HG03565 (cell line): ENCODE measurements around the gene FFAR3.
"Not testable (repeated sequence)": the region's sequence is repeated elsewhere in the genome, so short reads cannot be mapped to it uniquely, and the experiment has no call there.

ENCODE experiments used
- ATAC-seq: cut with Tn5 transposase; IDR thresholded peaks from one replicate; pipeline ENCODE4 v1.9.1; 2021; ENCODE audit warnings: mild to moderate bottlenecking, moderate library complexity; ENCODE audit not compliant: unreplicated experiment

Gene FFAR3

GRCh38 chr19:35373492-35373891, 15.2 kb downstream of the FFAR3 start:
- no peak for ATAC-seq

GRCh38 chr19:35374031-35374430, 15.8 kb downstream of the FFAR3 start:
- ATAC-seq, result not testable (repeated sequence)

DNA sequence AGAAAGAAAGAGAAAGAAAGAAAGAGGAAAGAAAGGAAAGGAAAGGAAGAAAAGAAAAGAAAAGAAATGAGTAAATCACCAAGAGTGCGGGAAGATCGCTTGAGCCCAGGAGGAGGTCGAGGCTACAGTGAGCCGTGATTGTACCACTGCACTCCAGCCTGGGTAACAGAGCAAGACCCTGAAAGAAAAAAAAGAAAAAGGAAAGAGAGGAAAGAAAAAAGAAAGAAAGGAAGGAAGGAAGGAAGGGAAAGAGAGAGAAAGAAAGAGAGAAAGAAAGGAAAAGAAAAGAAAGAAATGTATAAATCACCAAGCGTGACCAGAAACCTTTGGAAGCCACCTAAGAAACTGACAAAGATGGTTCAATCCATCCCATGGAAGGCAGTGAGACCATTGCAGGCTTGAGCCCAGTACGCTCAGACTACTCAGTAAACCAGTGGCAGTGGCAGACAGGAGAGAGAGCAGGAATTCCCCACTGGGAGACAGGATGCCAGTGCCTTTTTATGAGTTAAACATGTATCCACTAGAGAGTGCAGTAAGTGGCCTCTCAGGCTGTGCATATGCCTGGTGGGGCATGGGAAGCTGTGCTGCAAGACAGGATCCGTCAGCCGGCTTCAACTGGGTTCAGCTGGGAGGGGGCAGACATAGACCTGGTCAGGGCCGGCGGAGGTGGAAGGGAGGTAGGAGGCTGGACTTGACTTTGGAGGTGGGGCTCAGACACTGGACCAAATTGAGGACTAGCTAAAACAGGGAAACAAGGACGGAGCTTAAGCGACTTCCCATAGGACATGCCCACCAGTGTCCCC, 17.4 kb downstream of the FFAR3 start:
- no peak for ATAC-seq

DNA sequence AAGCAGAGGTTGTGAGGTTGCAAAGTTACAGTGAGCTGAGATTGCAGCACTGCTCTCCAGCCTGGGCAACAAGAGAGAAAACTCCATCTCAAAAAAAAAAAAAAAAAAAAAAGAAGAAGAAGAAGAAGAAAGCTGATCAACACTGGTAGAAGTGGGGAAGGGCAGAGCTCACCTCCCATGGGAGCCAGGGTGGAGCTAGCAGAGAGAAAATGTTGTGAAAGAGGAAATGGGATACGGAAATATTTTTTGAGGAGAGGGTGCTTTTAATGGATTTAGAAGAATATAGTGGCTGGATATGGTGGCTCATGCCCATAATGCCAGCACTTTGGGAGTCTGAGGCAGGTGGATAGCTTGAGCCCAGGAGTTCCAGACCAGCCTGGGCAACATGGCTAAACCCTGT, 19.4 kb downstream of the FFAR3 start:
- ATAC-seq, result no peak

GRCh38 chr19:35378356-35378755, 20.1 kb downstream of the FFAR3 start:
- ATAC-seq, result no peak

DNA sequence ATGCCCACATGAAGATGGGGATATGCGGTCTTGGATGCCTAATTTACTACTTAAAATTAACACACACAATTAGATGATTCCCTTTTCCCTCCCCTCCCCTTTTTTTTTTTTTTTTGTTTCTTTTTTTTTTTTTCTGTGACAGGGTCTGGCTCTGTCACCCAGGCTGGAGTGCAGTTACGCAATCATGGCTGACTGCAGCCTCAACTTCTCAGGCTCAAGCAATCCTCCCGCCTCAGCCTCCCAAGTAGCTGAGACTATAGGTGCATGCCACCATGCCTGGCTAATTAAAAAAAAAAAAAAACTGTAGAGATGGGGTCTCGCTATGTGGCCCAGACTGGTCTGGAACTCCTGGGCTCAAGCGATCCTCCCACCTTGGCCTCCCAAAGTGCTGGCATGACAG, 21.3 kb downstream of the FFAR3 start:
- not testable (repeated sequence) for ATAC-seq

DNA sequence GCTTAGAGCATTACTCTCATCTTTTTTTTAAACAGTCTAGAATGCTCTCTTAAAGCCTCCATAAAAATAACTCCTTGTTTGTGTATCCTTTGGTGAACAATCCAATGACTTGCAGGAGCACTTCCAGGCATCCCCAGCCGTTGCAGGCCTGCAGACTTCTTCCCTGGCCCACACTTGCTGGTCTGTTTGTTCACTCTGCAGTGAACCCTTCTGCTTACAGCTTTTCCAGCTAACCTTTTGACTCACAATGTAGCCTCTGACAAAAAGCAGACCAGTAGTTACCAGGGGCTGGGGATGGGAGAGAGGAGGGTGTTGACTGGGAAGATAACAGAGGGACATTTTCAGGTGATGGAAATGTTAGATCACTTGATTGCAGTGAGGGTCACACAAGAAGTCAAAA, 21.7 kb downstream of the FFAR3 start:
- ATAC-seq, result no peak

DNA sequence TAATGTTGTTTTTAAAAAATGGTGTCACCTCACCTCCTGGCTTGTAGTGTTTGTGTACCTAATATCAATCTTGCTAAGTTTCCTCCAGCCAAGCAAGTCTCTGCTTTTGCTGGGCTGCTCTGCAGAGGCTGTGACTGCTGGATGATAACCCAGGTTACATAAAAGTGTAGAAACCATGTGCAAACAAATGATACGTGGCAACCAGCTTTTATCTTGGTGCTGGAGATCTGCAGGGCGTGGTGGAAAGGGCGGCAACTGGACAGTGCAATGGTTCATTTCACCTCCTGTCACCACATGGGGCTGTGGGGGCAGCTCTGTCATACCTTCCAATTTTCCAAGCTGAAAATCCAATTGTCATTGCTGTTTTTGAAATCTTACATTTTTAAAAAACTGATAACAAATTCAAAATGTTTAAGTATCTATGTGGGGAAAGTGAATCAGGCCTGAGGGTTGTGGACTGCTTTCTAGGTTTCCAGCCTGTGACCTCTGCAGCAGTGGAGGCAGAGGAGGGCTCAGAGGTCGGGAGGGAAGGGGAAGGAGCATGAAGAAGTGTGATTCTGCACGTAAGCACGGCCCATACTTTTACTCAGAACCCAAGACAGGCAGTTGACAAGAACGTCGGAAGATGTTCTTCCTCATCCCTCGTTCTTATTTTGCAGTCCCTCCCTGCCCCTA, 22.3 kb downstream of the FFAR3 start:
- ATAC-seq, result no peak

- no peak for ATAC-seq
These were observed 23.1 kb downstream of the FFAR3 start for GRCh38 chr19:35381318-35381717.

- ATAC-seq, result no peak
These were observed 23.7 kb downstream of the FFAR3 start for GRCh38 chr19:35381926-35382325.

DNA sequence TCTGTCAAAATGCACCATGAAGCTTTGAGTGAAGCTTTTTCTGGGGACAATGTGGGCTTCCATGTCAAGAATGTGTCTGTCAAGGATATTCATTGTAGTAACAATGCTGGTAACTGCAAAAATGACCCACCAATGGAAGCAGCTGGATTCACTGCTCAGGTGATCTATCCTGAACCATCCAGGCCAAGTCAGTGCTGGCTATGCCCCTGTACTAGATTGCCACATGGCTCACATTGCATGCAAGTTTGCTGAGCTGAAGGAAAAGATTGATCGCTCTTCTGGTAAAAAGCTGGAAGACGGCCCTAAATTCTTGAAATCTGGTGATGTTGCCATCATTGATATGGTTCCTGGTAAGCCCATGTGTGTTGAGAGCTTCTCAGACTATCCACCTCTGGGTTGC, 25.3 kb downstream of the FFAR3 start:
- ATAC-seq, result no peak

GRCh38 chr19:35388277-35389054, 30.2 kb downstream of the FFAR3 start:
- no peak for ATAC-seq

DNA sequence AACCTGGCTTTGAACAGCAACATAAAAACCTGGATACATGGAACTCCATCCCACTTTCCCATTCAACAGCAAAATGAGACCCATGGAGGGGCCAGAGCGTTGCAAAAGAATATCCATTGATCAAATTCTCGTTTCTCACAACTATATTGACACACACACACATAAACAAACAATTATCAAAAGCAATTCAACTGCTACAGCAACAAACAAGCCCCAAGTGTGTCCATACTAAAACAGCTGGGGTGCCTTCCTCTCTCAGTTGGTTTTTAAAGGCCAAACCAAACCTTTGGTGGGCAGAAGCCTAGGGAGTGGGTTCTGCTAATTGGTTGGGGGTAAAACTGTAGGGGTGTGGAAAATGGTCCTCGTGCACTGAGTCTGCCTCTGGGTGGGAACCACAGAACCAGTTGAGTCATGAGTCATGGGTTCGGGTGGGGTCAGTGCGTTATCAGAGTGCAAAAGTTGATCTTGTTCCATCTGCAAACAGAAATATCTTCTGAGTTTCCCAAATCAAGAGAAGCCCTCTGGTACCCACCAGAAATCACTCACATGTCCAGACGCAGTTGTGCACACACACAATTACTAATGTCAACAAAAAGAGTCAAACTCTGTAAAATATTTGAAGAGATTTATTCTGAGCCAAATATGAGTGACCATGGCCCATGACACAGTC, 31.1 kb downstream of the FFAR3 start:
- no peak for ATAC-seq

GRCh38 chr19:35392742-35393715, 34.8 kb downstream of the FFAR3 start:
- no peak for ATAC-seq

- ATAC-seq, result no peak
These were observed 37.3 kb downstream of the FFAR3 start for GRCh38 chr19:35395382-35396199.

DNA sequence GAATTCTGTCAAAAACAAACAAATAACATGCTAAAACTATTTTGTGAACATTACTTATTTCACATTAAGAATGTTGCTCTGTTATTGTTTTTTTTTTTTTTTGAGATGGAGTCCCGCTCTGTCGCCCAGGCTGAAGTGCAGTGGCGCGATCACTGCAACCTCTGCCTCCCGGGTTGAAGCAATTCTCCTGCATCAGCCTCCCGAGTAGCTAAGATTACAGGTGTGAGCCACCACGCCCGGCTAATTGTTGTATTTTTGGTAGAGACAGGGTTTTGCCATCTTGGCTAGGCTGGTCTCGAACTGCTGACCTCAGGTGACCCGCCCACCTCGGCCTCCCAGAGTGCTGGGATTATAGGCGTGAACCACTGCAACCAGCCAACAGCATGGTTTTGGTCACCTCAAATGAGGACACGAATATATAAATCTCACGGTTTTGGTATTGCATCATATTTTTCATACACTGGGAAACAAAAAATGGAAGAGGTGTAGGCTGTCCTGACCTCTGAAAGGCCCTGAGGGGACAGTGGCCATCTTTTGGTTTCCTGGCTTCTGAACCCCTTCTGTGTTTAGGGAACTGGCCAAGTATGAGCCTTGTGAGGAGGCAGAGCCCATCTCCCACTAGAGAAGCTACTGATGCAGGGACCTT, 38.1 kb downstream of the FFAR3 start:
- ATAC-seq, result no peak

DNA sequence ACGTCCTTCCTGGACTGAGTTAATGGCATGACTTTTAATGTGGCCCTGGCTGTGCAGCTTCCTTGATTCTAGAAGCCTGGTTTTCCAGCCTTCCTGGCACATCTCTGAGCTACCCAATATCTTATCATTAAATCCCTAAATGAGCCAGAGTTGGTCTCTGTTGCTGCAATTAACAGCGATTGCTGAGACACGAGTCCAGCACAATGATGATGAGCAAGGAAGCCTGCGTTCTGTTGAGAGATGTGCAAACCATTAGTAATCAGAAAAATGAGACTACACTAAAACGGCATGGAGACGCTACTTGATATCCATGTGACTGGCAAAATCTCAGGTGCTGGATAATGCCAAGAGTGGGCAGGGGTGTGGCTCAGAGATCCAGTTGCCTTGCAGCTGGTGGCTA, 38.8 kb downstream of the FFAR3 start:
- no peak for ATAC-seq

GRCh38 chr19:35398570-35398969, 40.3 kb downstream of the FFAR3 start:
- no peak for ATAC-seq

DNA sequence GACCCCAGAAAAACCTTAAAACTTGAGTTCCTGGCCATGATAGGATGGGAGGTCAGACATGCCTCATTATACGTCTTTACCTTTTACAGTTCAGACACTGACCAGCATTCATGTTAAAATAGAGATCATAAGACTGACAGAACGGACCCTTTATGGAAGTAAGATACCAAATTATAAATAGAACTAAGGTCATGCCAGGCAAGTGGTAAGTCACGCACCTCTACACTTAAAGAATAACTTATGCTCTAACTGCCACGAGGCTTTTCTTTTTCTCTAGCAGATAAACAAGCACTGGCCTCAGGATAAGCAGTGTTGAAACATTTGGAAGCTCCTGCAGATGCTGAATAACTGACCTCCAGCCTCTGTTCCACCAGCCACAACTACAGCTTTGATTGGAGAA, 41.0 kb downstream of the FFAR3 start:
- no peak for ATAC-seq
